NCI-H1930 (cell line): ENCODE results near the gene ENPP6.
"Not testable (repeated sequence)": the region's sequence is repeated elsewhere in the genome, so short reads cannot be mapped to it uniquely, and the experiment has no call there.

Experiments
- DNase-seq, 2 experiments: peaks; one replicate each; lab custom pipeline; 2025; lab: John Stamatoyannopoulos, UW

Gene ENPP6

DNA sequence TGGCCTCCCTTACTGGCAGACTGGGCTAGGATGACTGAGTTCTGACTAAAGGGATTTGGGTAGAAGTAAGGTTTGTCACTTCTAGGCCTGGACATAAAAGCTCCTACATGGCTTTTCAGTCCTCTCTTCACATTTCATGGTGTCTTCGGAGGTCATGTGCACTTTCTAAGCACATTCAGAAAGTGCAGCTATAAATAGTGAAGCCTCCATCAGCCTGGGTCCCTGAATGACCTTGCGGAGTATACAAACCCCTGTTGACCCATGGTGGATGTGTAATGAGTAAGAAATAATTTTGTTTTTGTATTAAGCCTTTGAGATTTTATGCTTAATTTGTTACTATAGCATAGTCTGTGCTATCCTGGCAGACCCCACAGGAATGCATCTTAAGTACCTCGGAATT is 158.6 kb downstream of the ENPP6 start:
- no peak for DNase-seq

DNA sequence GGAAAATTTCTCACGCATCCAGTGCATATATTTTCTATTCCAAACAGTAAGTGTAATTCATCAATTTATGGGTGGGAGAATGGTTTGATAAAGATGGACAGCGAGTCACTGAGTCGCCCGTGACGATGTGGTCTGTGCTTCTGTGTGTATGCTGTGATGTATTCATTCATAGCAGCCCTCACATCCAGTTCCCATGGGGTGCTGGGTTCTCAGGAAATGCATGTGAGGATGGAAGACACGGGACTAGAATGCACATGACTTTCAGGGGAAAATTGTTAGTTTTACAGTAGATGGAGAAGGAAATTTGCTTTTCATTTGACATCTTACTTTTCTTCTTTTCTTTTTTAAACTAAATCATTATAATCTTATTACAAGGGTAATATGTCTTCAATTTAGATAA is 159.6 kb downstream of the ENPP6 start:
- no peak for DNase-seq

DNA sequence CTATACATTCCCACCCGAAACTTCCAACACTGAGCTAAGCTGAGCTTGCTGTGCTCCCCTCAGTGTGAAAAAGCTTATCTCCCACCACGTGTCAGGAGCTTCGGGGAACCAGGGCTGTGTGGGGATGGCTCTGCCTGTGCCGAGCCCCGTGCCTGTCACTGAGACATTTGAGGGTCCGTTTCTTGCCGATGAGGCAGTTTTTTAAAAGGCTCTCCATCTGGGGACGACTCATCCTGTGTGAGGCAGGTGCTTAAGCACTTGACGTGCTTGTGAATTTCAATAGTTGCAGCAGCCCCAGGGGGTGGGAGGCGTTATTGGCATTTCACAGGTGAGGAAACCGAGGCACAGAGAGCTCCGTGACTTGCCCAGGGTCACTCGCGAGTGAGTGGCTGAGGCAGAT is 160.8 kb downstream of the ENPP6 start:
- no peak for DNase-seq

GRCh38 chr4:184053434-184053833 is 164.2 kb downstream of the ENPP6 start:
- DNase-seq, result no peak

DNA sequence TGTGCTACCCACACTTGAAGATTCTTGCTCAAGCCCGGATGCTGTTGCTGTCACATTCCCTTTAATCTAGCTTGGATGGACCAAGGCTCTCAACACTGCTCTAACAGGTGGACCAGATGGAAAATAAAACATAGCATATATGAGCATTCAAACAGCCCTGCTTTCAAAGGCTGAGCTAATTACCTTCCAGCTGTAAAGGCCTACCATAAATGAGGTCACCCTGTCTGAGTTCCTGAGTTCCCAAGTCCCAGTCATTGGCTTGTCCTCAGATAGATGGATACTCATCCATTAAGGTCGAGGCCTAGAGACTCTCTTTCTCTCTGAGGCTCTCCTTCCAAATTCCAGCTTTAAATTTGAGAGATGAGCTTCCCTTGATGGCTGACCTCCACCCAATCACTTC is 165.1 kb downstream of the ENPP6 start:
- no peak for DNase-seq

DNA sequence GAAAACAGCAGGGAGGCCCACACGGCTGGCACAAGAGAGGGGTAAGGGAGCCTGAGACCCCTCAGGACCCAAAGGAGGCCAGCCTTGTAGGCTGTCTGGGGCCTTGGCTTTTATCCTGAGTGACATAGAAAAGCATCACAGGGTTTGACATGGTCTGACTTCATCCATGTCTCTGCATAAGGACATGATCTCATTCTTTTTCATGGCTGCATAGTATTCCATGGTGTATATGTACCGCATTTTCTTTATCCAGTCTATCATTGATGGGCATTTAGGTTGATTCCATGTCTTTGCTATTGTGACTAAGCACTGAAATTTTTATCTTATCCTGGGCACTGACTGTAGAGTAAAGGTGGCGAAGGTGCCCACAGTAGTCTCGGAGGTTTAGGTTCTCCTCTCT is 166.4 kb downstream of the ENPP6 start:
- not testable (repeated sequence) for DNase-seq

- no peak for DNase-seq
These were observed 171.5 kb downstream of the ENPP6 start for GRCh38 chr4:184046148-184046547.

GRCh38 chr4:184041156-184041555 is 176.5 kb downstream of the ENPP6 start:
- no peak for DNase-seq

DNA sequence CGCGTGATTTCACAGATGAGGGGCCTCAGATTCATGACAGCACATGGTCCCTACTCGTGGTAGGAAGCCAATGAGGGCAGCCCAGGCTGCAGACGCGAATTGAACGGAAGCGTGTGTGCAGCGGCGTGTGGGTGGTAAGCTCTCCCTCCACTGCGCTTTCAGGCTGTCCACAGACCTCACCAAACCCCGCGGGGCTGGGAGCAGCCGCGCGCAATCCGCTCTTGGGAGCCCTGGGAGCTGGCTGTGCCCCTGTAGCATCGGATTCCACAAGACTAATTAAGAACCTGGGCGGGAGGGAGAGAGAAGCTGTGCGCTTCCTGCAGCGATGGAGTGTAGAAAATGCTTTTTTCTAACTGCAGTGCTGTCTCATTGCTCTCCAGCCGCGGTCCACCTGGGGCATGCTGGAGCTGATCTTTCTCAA is 177.7 kb downstream of the ENPP6 start:
- DNase-seq, result no peak
